OCI-LY1 (cell line): ENCODE data around the gene PDLIM4.

Source experiments
- H2AFZ ChIP-seq: fragments of 200-600 bp; sonication (generic), shearing (Covaris generic); 2 replicates; pipeline ENCODE4 v1.6.0; 2014; ENCODE audit warnings: antibody characterized with exemption, mild to moderate bottlenecking, low read length
- H3F3A ChIP-seq: fragments of 200-600 bp; sonication (generic), shearing (Covaris generic); 2 replicates; pipeline ENCODE4 v1.6.0; 2014; ENCODE audit warnings: mild to moderate bottlenecking, antibody characterized with exemption, low read length, moderate library complexity; ENCODE audit not compliant: insufficient read depth
- H3K27ac ChIP-seq: fragments of 200-600 bp; sonication (generic); 2 replicates; pipeline ENCODE4 v1.5.1; 2014; ENCODE audit warnings: low read length, mixed run types, mild to moderate bottlenecking, low read depth; ENCODE audit not compliant: poor library complexity, severe bottlenecking
- H3K27me3 ChIP-seq: fragments of 200-600 bp; sonication (generic); 2 replicates; pipeline ENCODE4 v1.6.0; 2014; ENCODE audit warnings: antibody characterized with exemption, mild to moderate bottlenecking, low read length, moderate library complexity; ENCODE audit not compliant: insufficient read depth
- H3K36me3 ChIP-seq: fragments of 200-600 bp; sonication (generic); 2 replicates; pipeline ENCODE4 v1.6.1; 2014; ENCODE audit warnings: mild to moderate bottlenecking, antibody characterized with exemption, low read length, moderate library complexity, mixed read lengths; ENCODE audit not compliant: insufficient read depth
- H3K4me1 ChIP-seq: fragments of 200-600 bp; sonication (generic); 2 replicates; pipeline ENCODE4 v1.5.1; 2014; ENCODE audit warnings: mild to moderate bottlenecking, low read length, moderate library complexity; ENCODE audit not compliant: insufficient read depth, severe bottlenecking
- H3K4me2 ChIP-seq: fragments of 200-600 bp; sonication (generic), shearing (Covaris generic); 2 replicates; pipeline ENCODE4 v1.6.1; 2014; ENCODE audit warnings: low read length
- H3K4me3 ChIP-seq: fragments of 200-600 bp; sonication (generic); 2 replicates; pipeline ENCODE4 v1.5.1; 2014; ENCODE audit warnings: low read length, low read depth, mild to moderate bottlenecking, mixed read lengths; ENCODE audit not compliant: poor library complexity, severe bottlenecking
- H3K79me2 ChIP-seq: fragments of 200-600 bp; shearing (Covaris generic); 2 replicates; pipeline ENCODE4 v1.6.1; 2016; ENCODE audit warnings: mixed run types, low read length, mixed read lengths; ENCODE audit not compliant: insufficient read depth
- H3K9ac ChIP-seq: fragments of 200-600 bp; sonication (generic), shearing (Covaris generic); 2 replicates; pipeline ENCODE4 v1.6.1; 2014; ENCODE audit warnings: mild to moderate bottlenecking, low read length, mixed read lengths
- H3K9me2 ChIP-seq: fragments of 200-600 bp; sonication (generic), shearing (Covaris generic); 2 replicates; pipeline ENCODE4 v1.6.1; 2014; ENCODE audit warnings: low read depth, mild to moderate bottlenecking, low read length, mixed read lengths
- H3K9me3 ChIP-seq: fragments of 200-600 bp; shearing (Covaris generic); 2 replicates; pipeline ENCODE4 v1.6.1; 2014; ENCODE audit warnings: low read length, mixed read lengths
- H4K20me1 ChIP-seq: fragments of 200-600 bp; sonication (generic), shearing (Covaris generic); 2 replicates; pipeline ENCODE4 v1.6.0; 2016; ENCODE audit warnings: mild to moderate bottlenecking, low read length; ENCODE audit not compliant: insufficient read depth
- CTCF ChIP-seq: fragments of 200-600 bp; sonication (generic), shearing (Covaris generic); IDR thresholded peaks from 2 replicates; pipeline ENCODE4 v1.5.1; 2017; ENCODE audit warnings: mild to moderate bottlenecking, antibody characterized with exemption, low read length, moderate library complexity, mixed read lengths
- EZH2 ChIP-seq: fragments of 200-600 bp; sonication (generic), shearing (Covaris generic); IDR thresholded peaks from 2 replicates; pipeline ENCODE4 v1.8.0; 2017; ENCODE audit warnings: borderline replicate concordance, mixed run types, mild to moderate bottlenecking, antibody characterized with exemption, low read length, moderate library complexity, mixed read lengths

The PDLIM4 gene

GRCh38 chr5:132268769-132269551 lies 11.5 kb downstream of the PDLIM4 start:
- no peak for TF ChIP-seq CTCF
- no peak for TF ChIP-seq EZH2

GRCh38 chr5:132269635-132270334 lies 12.3 kb downstream of the PDLIM4 start:
- Histone ChIP-seq H3K4me2 (no peak overlapping the region), H3K9ac (no peak overlapping the region), H3K9me3 (no peaks in the 10 kb centered on the region), H3K79me2 (no peaks in the 10 kb centered on the region), H3K36me3 (no peaks in the 10 kb centered on the region), H3F3A (no peaks in the 10 kb centered on the region), H3K4me3 (no peak overlapping the region), H2AFZ (no peak overlapping the region), H3K27ac (no peak overlapping the region), H3K9me2 (no peaks in the 10 kb centered on the region), H4K20me1 (no peaks in the 10 kb centered on the region), H3K4me1 (no peaks in the 10 kb centered on the region), H3K27me3 (peaks cover 8% of the 10 kb centered on the region; the same call in 1 of the 2 replicates)
- TF ChIP-seq EZH2 (no peak), CTCF (no peak)

More at GRCh38 chr5:132268769-132269551, 11.5 kb downstream of the PDLIM4 start:
- no peaks in the 10 kb centered on the region for H3F3A ChIP-seq
- H3K9ac ChIP-seq, result no peak overlapping the region
- no peak overlapping the region for H3K4me3 ChIP-seq
- H3K79me2 ChIP-seq, result no peaks in the 10 kb centered on the region
- no peaks in the 10 kb centered on the region for H3K36me3 ChIP-seq
- no peak overlapping the region for H3K27ac ChIP-seq
- H3K9me3 ChIP-seq, result no peaks in the 10 kb centered on the region
- H4K20me1 ChIP-seq, result no peaks in the 10 kb centered on the region
- no peak overlapping the region for H2AFZ ChIP-seq
- no peaks in the 10 kb centered on the region for H3K4me1 ChIP-seq
- H3K9me2 ChIP-seq, result no peaks in the 10 kb centered on the region
- no peak overlapping the region for H3K4me2 ChIP-seq
- H3K27me3 ChIP-seq, result peaks cover 8% of the 10 kb centered on the region; the same call in 1 of the 2 replicates

- Histone ChIP-seq H2AFZ (no peak overlapping the region), H3K27ac (no peak overlapping the region), H3K9me2 (no peaks in the 10 kb centered on the region), H3K27me3 (peaks cover 8% of the 10 kb centered on the region; the same call in 1 of the 2 replicates), H3K36me3 (no peaks in the 10 kb centered on the region), H3F3A (no peaks in the 10 kb centered on the region), H3K4me3 (no peak overlapping the region), H4K20me1 (no peaks in the 10 kb centered on the region), H3K4me1 (no peaks in the 10 kb centered on the region), H3K9me3 (no peaks in the 10 kb centered on the region), H3K4me2 (no peak overlapping the region), H3K79me2 (no peaks in the 10 kb centered on the region), H3K9ac (no peak overlapping the region)
- TF ChIP-seq CTCF (no peak), EZH2 (no peak)
Measured at GRCh38 chr5:132270335-132270665, 12.8 kb downstream of the PDLIM4 start.
